ENCODE results near the gene FRY. TPM values are rescaled to one million over a fixed set of nuclear protein-coding genes. Genes with fewer than 3 reads are reported as not detected.

Gene FRY
- total RNA-seq, 2 experiments from 2014 or later, result 3.0 to 7.0 TPM

DNA sequence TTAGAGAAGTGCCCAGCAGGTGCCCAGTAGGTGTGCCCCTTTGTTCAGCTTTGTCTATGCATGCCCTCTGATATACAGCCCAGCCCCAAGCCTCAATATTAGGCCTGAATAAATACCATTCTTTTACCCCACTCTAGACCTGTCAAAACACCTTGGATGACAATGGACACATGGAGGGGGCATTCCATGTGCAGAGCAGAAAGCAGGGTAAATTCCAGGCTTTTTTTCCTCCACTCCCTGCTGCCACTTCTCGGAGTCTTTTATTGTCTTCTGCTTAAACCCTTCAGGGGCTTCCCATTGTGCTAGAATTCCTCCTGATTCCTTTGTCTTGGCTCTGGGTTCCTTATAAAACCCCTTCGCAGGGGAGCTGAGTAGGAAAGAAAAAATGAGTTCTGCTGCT is 5.8 kb upstream of the FRY start:
- Histone ChIP-seq H3K4me3 (ENCODE audit: low read depth, low read length, poor library complexity, severe bottlenecking) (no peak overlapping the region), H4K20me1 (ENCODE audit: insufficient read depth, low read length) (no peaks in the 10 kb centered on the region), H3K4me2 (ENCODE audit: low read length) (no peak overlapping the region), H3K9me3 (ENCODE audit: low read length) (no peaks in the 10 kb centered on the region), H2AFZ (ENCODE audit: low read length) (no peak overlapping the region), H3K9me2 (ENCODE audit: insufficient read depth, low read length) (no peaks in the 10 kb centered on the region), H3K4me1 (ENCODE audit: insufficient read depth, low read length, poor library complexity, severe bottlenecking) (peaks cover 1% of the 10 kb centered on the region), H3K27ac (ENCODE audit: low read depth, low read length, poor library complexity, severe bottlenecking) (no peak overlapping the region), H3K79me2 (ENCODE audit: insufficient read depth, low read depth, low read length) (no peaks in the 10 kb centered on the region), H3K36me3 (ENCODE audit: insufficient read depth, low read length) (no peaks in the 10 kb centered on the region)
- ChIA-PET CTCF (ENCODE audit: unreplicated experiment) (interaction anchor here (0.6 kb wide), 1 partner anchor 519 kb away, joined by 3 read pairs; no protein-coding TSS in a partner anchor), POLR2A (no interaction called here)
- TF ChIP-seq, protein P1, sequence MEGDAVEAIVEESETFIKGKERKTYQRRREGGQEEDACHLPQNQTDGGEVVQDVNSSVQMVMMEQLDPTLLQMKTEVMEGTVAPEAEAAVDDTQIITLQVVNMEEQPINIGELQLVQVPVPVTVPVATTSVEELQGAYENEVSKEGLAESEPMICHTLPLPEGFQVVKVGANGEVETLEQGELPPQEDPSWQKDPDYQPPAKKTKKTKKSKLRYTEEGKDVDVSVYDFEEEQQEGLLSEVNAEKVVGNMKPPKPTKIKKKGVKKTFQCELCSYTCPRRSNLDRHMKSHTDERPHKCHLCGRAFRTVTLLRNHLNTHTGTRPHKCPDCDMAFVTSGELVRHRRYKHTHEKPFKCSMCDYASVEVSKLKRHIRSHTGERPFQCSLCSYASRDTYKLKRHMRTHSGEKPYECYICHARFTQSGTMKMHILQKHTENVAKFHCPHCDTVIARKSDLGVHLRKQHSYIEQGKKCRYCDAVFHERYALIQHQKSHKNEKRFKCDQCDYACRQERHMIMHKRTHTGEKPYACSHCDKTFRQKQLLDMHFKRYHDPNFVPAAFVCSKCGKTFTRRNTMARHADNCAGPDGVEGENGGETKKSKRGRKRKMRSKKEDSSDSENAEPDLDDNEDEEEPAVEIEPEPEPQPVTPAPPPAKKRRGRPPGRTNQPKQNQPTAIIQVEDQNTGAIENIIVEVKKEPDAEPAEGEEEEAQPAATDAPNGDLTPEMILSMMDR (conservative IDR thresholded peaks at IDR 0.05; ENCODE audit: low read length), result no peak
- TF ChIP-seq EZH2phosphoT487 (IDR thresholded peaks at IDR 0.05; ENCODE audit: borderline replicate concordance, low read depth, low read length), result no peak
- DNase-seq (ENCODE audit: low spot score), result no peak
- no TSS peak for BruUV-seq (replicated peaks)
- intact Hi-C loops (cut with micrococcal nuclease; ENCODE audit: unreplicated experiment), result no loop called here

DNA sequence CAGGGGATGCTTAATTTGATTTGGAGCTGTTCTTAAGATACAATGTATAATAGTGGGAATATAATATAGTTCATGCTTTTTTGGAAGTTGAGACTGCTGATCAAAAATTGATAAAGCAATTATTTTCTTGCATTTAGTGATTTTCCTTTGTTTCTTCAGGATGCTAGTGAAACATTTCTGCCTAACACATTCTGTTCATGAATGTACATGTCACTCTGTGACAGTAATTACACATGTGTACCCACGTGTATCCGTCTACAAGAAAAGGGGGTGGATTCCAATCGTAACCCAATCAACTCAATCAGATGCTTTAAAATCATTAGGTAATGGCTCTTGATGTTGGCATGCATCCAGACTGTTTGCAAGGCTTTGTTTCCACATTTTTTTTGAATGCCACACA is 5.0 kb upstream of the FRY start:
- Histone ChIP-seq H3K4me2 (ENCODE audit: low read length) (no peak overlapping the region), H3K79me2 (ENCODE audit: insufficient read depth, low read depth, low read length) (no peaks in the 10 kb centered on the region), H3K4me3 (ENCODE audit: low read depth, low read length, poor library complexity, severe bottlenecking) (no peak overlapping the region), H3K4me1 (ENCODE audit: insufficient read depth, low read length, poor library complexity, severe bottlenecking) (peaks cover 6% of the 10 kb centered on the region), H3K27ac (ENCODE audit: low read depth, low read length, poor library complexity, severe bottlenecking) (no peak overlapping the region), H4K20me1 (ENCODE audit: insufficient read depth, low read length) (no peaks in the 10 kb centered on the region), H2AFZ (ENCODE audit: low read length) (no peak overlapping the region), H3K36me3 (ENCODE audit: insufficient read depth, low read length) (no peaks in the 10 kb centered on the region), H3K9me2 (ENCODE audit: insufficient read depth, low read length) (no peaks in the 10 kb centered on the region), H3K9me3 (ENCODE audit: low read length) (no peaks in the 10 kb centered on the region)
- intact Hi-C loops (cut with micrococcal nuclease; ENCODE audit: unreplicated experiment), result no loop called here
- TF ChIP-seq, protein P1 (conservative IDR thresholded peaks at IDR 0.05; ENCODE audit: low read length), result no peak
- BruUV-seq (replicated peaks), result no TSS peak
- ChIA-PET POLR2A (interaction anchor here (0.6 to 0.7 kb wide), 2 partner anchors 11 to 330 kb away, joined by 3 read pairs; no protein-coding TSS in a partner anchor), CTCF (ENCODE audit: unreplicated experiment) (no interaction called here)
- DNase-seq (ENCODE audit: low spot score), result no peak

DNA sequence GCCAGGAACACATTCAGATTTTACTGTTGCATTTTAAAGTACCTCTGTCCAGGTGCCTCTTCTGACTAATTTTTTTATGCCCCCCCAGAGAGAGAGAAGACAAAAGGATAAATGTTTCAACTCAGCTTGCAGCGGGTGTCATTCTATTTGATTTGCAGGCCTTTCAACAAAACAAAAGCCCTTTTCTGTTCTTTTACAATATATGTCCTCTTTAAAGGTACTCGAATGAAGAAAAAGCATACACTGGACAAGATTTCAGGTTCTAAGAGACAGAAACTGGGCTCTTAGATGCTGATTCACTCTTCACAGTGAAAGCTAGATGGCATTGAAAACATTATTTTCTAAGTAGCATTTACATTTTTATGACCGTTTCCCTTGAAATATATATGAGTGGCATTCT is 2.9 kb upstream of the FRY start:
- ChIA-PET POLR2A (interaction anchor here (1.1 to 1.2 kb wide), 2 partner anchors 17 to 18 kb away, joined by 3 read pairs; no protein-coding TSS in a partner anchor), CTCF (ENCODE audit: unreplicated experiment) (no interaction called here)
- Histone ChIP-seq H3K9me2 (ENCODE audit: insufficient read depth, low read length) (no peaks in the 10 kb centered on the region), H3K4me3 (ENCODE audit: low read depth, low read length, poor library complexity, severe bottlenecking) (no peak overlapping the region), H3K4me2 (ENCODE audit: low read length) (no peak overlapping the region), H3K9me3 (ENCODE audit: low read length) (no peaks in the 10 kb centered on the region), H3K36me3 (ENCODE audit: insufficient read depth, low read length) (no peaks in the 10 kb centered on the region), H3K27ac (ENCODE audit: low read depth, low read length, poor library complexity, severe bottlenecking) (no peak overlapping the region), H3K79me2 (ENCODE audit: insufficient read depth, low read depth, low read length) (no peaks in the 10 kb centered on the region), H3K4me1 (ENCODE audit: insufficient read depth, low read length, poor library complexity, severe bottlenecking) (peaks cover 9% of the 10 kb centered on the region), H2AFZ (ENCODE audit: low read length) (no peak overlapping the region), H4K20me1 (ENCODE audit: insufficient read depth, low read length) (no peaks in the 10 kb centered on the region)
- TF ChIP-seq EZH2phosphoT487 (IDR thresholded peaks at IDR 0.05; ENCODE audit: borderline replicate concordance, low read depth, low read length), result no peak
- TF ChIP-seq, protein P1 (conservative IDR thresholded peaks at IDR 0.05; ENCODE audit: low read length), result no peak
- intact Hi-C loops (cut with micrococcal nuclease; ENCODE audit: unreplicated experiment), result no loop called here
- DNase-seq (ENCODE audit: low spot score), result no peak
- BruUV-seq (replicated peaks), result no TSS peak
